SK-N-SH (cell line): ENCODE measurements around the gene TBL1X. TPM values are rescaled to one million over a fixed set of nuclear protein-coding genes. Genes with fewer than 3 reads are reported as not detected.
A peak's percentile ranks its signal among the peaks of the same experiment; 100 is the strongest.

ENCODE experiments used
- CTCF ChIA-PET: fragments of 300-600, 350-600 bp; formaldehyde crosslinking; extraction: SDS; loops from one replicate; lab custom pipeline; 2021; lab: Yijun Ruan, JAX
- POLR2A ChIA-PET: fragments of 350-600 bp; sonication (Branson Sonifier 250); formaldehyde crosslinking; extraction: SDS; loops from one replicate; lab custom pipeline; 2020; ENCODE audit warnings: antibody characterized with exemption, inconsistent platforms; lab: Yijun Ruan, JAX
- DNase-seq: peaks from one replicate; pipeline ENCODE4 v3.0.0; 2012
- H2AFZ ChIP-seq: fragments of 200-600 bp; sonication (generic); 2 replicates; pipeline ENCODE4 v1.8.1; 2016; ENCODE audit warnings: antibody characterized with exemption, mild to moderate bottlenecking, low read depth
- H3F3A ChIP-seq: fragments of 200-600 bp; sonication (generic); replicated peaks from 2 replicates; pipeline ENCODE3; 2016; ENCODE audit warnings: antibody characterized with exemption, mild to moderate bottlenecking; ENCODE audit not compliant: insufficient read depth
- H3K27ac ChIP-seq, 2 experiments: fragments of 200-500 bp in 1 of 2; fragments of 200-600 bp in 1 of 2; sonication (Bioruptor generic) in 1 of 2; sonication (generic), shearing (Covaris generic) in 1 of 2; 2 replicates each; pipeline versions ENCODE4 v1.5.1 to v1.6.1; 2014 to 2016; ENCODE audit warnings: low read depth in 2 of 2, inconsistent platforms in 1 of 2, low read length in 1 of 2, mild to moderate bottlenecking in 1 of 2, mixed read lengths in 1 of 2
- H3K27me3 ChIP-seq: fragments of 200-600 bp; sonication (generic), shearing (Covaris generic); 2 replicates; pipeline ENCODE4 v1.6.1; 2016; ENCODE audit warnings: mixed run types; ENCODE audit not compliant: insufficient read depth
- H3K36me3 ChIP-seq, 2 experiments: fragments of 200-500 bp in 1 of 2; fragments of 200-600 bp in 1 of 2; sonication (Bioruptor generic) in 1 of 2; sonication (generic) in 1 of 2; replicated peaks in 1 of 2; 2 replicates each; pipeline versions ENCODE3 to v1.5.1; 2014 to 2016; ENCODE audit warnings: low read length in 1 of 2, mild to moderate bottlenecking in 1 of 2; ENCODE audit not compliant: insufficient read depth in 2 of 2, control insufficient read depth in 1 of 2
- H3K4me1 ChIP-seq, 2 experiments: fragments of 200-500 bp in 1 of 2; fragments of 200-600 bp in 1 of 2; sonication (Bioruptor generic) in 1 of 2; sonication (generic), shearing (Covaris generic) in 1 of 2; 2 replicates each; pipeline versions ENCODE4 v1.5.1 to v1.6.1; 2014 to 2016; ENCODE audit warnings: low read depth in 1 of 2, low read length in 1 of 2, mixed run types in 1 of 2; ENCODE audit not compliant: insufficient read depth in 2 of 2, control insufficient read depth in 1 of 2
- H3K4me2 ChIP-seq: fragments of 200-600 bp; sonication (generic), shearing (Covaris generic); 2 replicates; pipeline ENCODE4 v1.6.1; 2017; ENCODE audit warnings: mixed run types
- H3K4me3 ChIP-seq, 2 experiments: fragments of 200-500 bp in 1 of 2; fragments of 200-600 bp in 1 of 2; sonication (Bioruptor generic) in 1 of 2; sonication (generic), shearing (Covaris generic) in 1 of 2; 2 replicates each; pipeline versions ENCODE4 v1.5.1 to v1.8.1; 2014 to 2016; ENCODE audit warnings: low read depth in 2 of 2, inconsistent platforms in 1 of 2, low read length in 1 of 2, mild to moderate bottlenecking in 1 of 2, mixed read lengths in 1 of 2, moderate library complexity in 1 of 2
- H3K79me2 ChIP-seq: fragments of 200-600 bp; sonication (generic); 2 replicates; pipeline ENCODE4 v1.8.1; 2017; ENCODE audit warnings: mild to moderate bottlenecking; ENCODE audit not compliant: insufficient read depth
- H3K9ac ChIP-seq: fragments of 200-600 bp; sonication (generic); 2 replicates; pipeline ENCODE4 v1.6.1; 2017; ENCODE audit warnings: mixed run types
- H3K9me2 ChIP-seq: fragments of 200-600 bp; sonication (generic); 2 replicates; pipeline ENCODE4 v1.6.1; 2017; ENCODE audit warnings: mixed run types
- H3K9me3 ChIP-seq: fragments of 200-600 bp; sonication (generic); 2 replicates; pipeline ENCODE4 v1.6.1; 2017; ENCODE audit warnings: mixed run types, mild to moderate bottlenecking, moderate library complexity
- H4K20me1 ChIP-seq: fragments of 200-600 bp; sonication (generic); 2 replicates; pipeline ENCODE4 v1.6.1; 2017; ENCODE audit warnings: mild to moderate bottlenecking, mixed run types; ENCODE audit not compliant: insufficient read depth
- EZH2phosphoT487 ChIP-seq: fragments of 200-600 bp; sonication (generic); IDR thresholded peaks from 2 replicates; pipeline ENCODE4 v1.6.1; 2017; ENCODE audit warnings: low read depth, mixed run types, mild to moderate bottlenecking, antibody characterized with exemption, moderate library complexity, borderline replicate concordance
- FOSL2 ChIP-seq: IDR thresholded peaks from 2 replicates; pipeline ENCODE4 v1.4.0; 2012; ENCODE audit warnings: low read depth, mild to moderate bottlenecking, moderate library complexity, borderline replicate concordance
- GATA2 ChIP-seq: sonication (generic); formaldehyde crosslinking; IDR thresholded peaks from 2 replicates; pipeline ENCODE4 v1.5.0; 2020; ENCODE audit warnings: mild to moderate bottlenecking, missing genetic modification reagents
- NFIC ChIP-seq: IDR thresholded peaks from 2 replicates; pipeline ENCODE4 v1.4.0; 2012; ENCODE audit warnings: borderline replicate concordance
- NRF1 ChIP-seq: IDR thresholded peaks from 2 replicates; pipeline ENCODE4 v1.6.1; 2012; ENCODE audit warnings: low read depth, mild to moderate bottlenecking, low read length
- PBX3 ChIP-seq: IDR thresholded peaks from 2 replicates; pipeline ENCODE4; 2012
- RXRA ChIP-seq: IDR thresholded peaks from 2 replicates; pipeline ENCODE4 v1.4.0; 2012; ENCODE audit warnings: low read depth, mild to moderate bottlenecking, borderline replicate concordance
- TCF12 ChIP-seq: IDR thresholded peaks from 2 replicates; pipeline ENCODE4 v1.4.0; 2012
- WGBS: methylation state at CpG from one replicate; pipeline ENCODE4 v1.1.6; 2017; ENCODE audit warnings: low lambda C conversion rate; 5-methylcytosine and 5-hydroxymethylcytosine counted together
- polyA plus RNA-seq, 3 experiments: library from polyadenylated mRNA; depleted of rRNA; stranded (reverse); fragments of >200 nt; gene quantifications; 2 replicates each; pipeline ENCODE4 v1.2.3, GENCODE V29; 2012

The TBL1X gene
- polyA plus RNA-seq, 1 of the 3 experiments (the other 2 are of a cell fraction): 10.6 TPM

- ChIA-PET POLR2A (no interaction called here), CTCF (interaction anchor here (1.7 kb wide), 1 partner anchor 9 kb away, joined by 6 read pairs; no protein-coding TSS in a partner anchor)
- no peaks in the 10 kb centered on the region for H3K9me2 ChIP-seq
- TF ChIP-seq EZH2phosphoT487 (no peak), FOSL2 (peak; percentile 6; the same call in 1 of the 2 replicates), NFIC (peak; percentile 18; the same call in 1 of the 2 replicates), NRF1 (no peak), TCF12 (peak; percentile 27; the same call in 1 of the 2 replicates), GATA2 (CRISPR knock-in tag) (no peak), RXRA (no peak)
- no peaks in the 10 kb centered on the region for H3K9me3 ChIP-seq
- H3K4me1 ChIP-seq: peaks cover 7 to 10% of the 10 kb centered on the region in 2 experiments; a peak in 2 of 4 replicates
- no peaks in the 10 kb centered on the region for H3K36me3 ChIP-seq
- no peaks in the 10 kb centered on the region; the same call in 1 of the 2 replicates for H3K79me2 ChIP-seq
- no peak overlapping the region for H2AFZ ChIP-seq
- peak overlapping the region; percentile 17; the same call in 1 of the 2 replicates for H3K4me2 ChIP-seq
- H3K27me3 ChIP-seq: no peaks in the 10 kb centered on the region; the same call in 1 of the 2 replicates
- no peaks in the 10 kb centered on the region for H3F3A ChIP-seq
- no peak overlapping the region for H3K4me3 ChIP-seq
- DNase-seq: no peak
- WGBS: 12% methylated on average over 5 of the region's 5 CpGs
- no peaks in the 10 kb centered on the region for H4K20me1 ChIP-seq
- no peak overlapping the region for H3K9ac ChIP-seq
- peak overlapping the region; percentile 4 to 86; a peak in 3 of 4 replicates for H3K27ac ChIP-seq
These were observed 146.0 kb downstream of the TBL1X start for GRCh38 chrX:9610771-9611392.

DNA sequence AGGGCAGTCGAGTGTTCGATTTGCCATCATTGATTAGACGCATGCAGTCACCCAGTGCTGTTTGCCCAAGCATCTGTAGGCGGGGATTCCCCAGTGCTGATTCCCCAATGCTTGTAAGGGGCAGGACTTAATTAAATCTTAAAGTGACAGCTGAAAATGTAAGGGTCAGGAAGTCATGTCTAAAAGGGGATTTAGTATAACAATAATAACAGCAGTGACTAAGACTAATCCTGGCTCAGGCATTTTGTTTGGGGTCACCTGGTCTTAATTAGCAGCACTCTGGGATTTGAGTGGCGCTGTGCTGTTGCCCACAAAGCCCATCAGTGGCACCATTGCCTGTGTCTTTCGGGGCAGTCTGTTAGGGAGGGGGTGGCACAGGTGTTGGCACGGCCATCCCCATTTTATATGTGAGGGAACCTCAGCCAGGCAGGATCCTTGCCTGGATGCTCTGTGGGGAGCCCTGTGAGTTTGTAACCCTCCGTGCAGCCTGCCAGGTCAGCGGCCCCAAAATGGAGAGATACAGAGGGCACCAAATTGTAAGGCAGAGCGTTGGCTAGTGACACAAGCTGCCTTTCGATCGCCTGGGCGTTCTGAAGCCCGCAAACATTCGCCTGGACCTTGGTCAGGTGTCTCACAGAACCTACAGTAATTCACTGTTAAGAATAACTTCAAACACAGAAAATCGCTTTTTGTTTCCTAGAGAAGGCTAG lies 146.7 kb downstream of the TBL1X start:
- Histone ChIP-seq H3K9me3 (no peaks in the 10 kb centered on the region), H3F3A (no peaks in the 10 kb centered on the region), H3K4me2 (peak overlapping the region; percentile 17; the same call in 1 of the 2 replicates), H2AFZ (no peak overlapping the region), H3K4me3 (no peak overlapping the region; a peak in 1 of 4 replicates), H3K79me2 (no peaks in the 10 kb centered on the region; the same call in 1 of the 2 replicates), H3K36me3 (no peaks in the 10 kb centered on the region), H3K27ac (peak overlapping the region; percentile 4 to 86; a peak in 3 of 4 replicates), H3K27me3 (no peaks in the 10 kb centered on the region; the same call in 1 of the 2 replicates), H4K20me1 (no peaks in the 10 kb centered on the region), H3K9ac (no peak overlapping the region), H3K4me1 (peaks cover 7 to 10% of the 10 kb centered on the region in 2 experiments; a peak in 2 of 4 replicates), H3K9me2 (no peaks in the 10 kb centered on the region)
- ChIA-PET CTCF (interaction anchor here (1.7 kb wide), 1 partner anchor 8 kb away, joined by 6 read pairs; no protein-coding TSS in a partner anchor), POLR2A (no interaction called here)
- TF ChIP-seq PBX3 (0 out of 2 replicates have a peak, but pooled peaks have one; percentile 22), FOSL2 (no peak), TCF12 (peak; percentile 35; the same call in 1 of the 2 replicates)
- peak; percentile 30 for DNase-seq
- 22% methylated on average over 16 of the region's 16 CpGs for WGBS
